Endothelial cell (in vitro differentiated cells): ENCODE measurements around the gene DUSP14. TPM values are rescaled to one million over a fixed set of nuclear protein-coding genes. Genes with fewer than 3 reads are reported as not detected.

Experiments
- DNase-seq: peaks from one replicate; pipeline ENCODE4 v3.0.0; 2021; ENCODE audit warnings: low spot score
- H3K27ac Mint-ChIP-seq: one replicate; pipeline ENCODE4 v1.8.0; 2021; ENCODE audit warnings: mixed read lengths, inconsistent platforms; ENCODE audit not compliant: unreplicated experiment
- H3K27me3 Mint-ChIP-seq: one replicate; pipeline ENCODE4 v1.8.0; 2021; ENCODE audit warnings: mild to moderate bottlenecking, moderate library complexity, mixed read lengths, inconsistent platforms; ENCODE audit not compliant: unreplicated experiment
- H3K36me3 Mint-ChIP-seq: one replicate; pipeline ENCODE4 v1.8.0; 2021; ENCODE audit warnings: mild to moderate bottlenecking, low read depth, mixed read lengths, inconsistent platforms; ENCODE audit not compliant: unreplicated experiment
- H3K4me1 Mint-ChIP-seq: one replicate; pipeline ENCODE4 v1.8.0; 2021; ENCODE audit warnings: mild to moderate bottlenecking, mixed read lengths, inconsistent platforms; ENCODE audit not compliant: unreplicated experiment
- H3K4me3 Mint-ChIP-seq: one replicate; pipeline ENCODE4 v1.8.0; 2021; ENCODE audit warnings: mild to moderate bottlenecking, mixed read lengths, inconsistent platforms; ENCODE audit not compliant: unreplicated experiment
- H3K9me3 Mint-ChIP-seq: one replicate; pipeline ENCODE4 v1.8.0; 2021; ENCODE audit warnings: mixed read lengths, inconsistent platforms; ENCODE audit not compliant: unreplicated experiment
- total RNA-seq: library from RNA; stranded (reverse); fragmentation: NEBNext Ultra II Directional; extraction: Animal tissue kit (Norgen Biotek cat#: 25700); gene quantifications from one replicate; pipeline ENCODE4 v1.2.1, GENCODE V29; 2021; ENCODE audit not compliant: unreplicated experiment
- TF ChIP-seq, protein P1 (sequence below): fragments of 200-600 bp; sonication (generic); IDR thresholded peaks from one replicate; pipeline ENCODE4 v1.5.0; 2021; ENCODE audit warnings: antibody characterized with exemption; ENCODE audit not compliant: unreplicated experiment

The DUSP14 gene
- total RNA-seq, 1 donor from 2014 or later = 23.0 TPM

DNA sequence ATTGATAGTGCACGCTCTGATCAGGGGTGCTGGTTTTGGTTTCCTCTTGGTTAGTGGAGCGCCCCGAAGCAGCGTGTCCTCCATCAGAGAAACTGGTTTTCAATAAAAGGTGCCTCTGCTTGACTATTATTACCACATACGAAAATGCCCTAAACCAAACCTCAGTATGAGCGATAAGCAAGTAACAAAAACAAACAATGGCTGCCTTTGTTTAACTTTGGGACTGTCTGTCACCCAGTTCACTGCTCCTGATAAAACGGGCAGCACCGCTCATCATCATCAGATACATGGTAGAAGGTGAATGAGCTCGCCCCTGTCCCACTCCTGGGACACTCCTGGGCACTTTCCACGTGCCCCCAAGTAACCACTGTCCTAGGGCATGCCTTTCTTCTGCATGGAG, 24.0 kb downstream of the DUSP14 start:
- Mint-ChIP-seq H3K9me3 (no peaks in the 10 kb centered on the region), H3K27me3 (peaks cover 1% of the 10 kb centered on the region), H3K36me3 (peaks cover 18% of the 10 kb centered on the region), H3K4me1 (peaks cover 4% of the 10 kb centered on the region), H3K4me3 (no peak overlapping the region), H3K27ac (no peak overlapping the region)
- TF ChIP-seq, protein P1, sequence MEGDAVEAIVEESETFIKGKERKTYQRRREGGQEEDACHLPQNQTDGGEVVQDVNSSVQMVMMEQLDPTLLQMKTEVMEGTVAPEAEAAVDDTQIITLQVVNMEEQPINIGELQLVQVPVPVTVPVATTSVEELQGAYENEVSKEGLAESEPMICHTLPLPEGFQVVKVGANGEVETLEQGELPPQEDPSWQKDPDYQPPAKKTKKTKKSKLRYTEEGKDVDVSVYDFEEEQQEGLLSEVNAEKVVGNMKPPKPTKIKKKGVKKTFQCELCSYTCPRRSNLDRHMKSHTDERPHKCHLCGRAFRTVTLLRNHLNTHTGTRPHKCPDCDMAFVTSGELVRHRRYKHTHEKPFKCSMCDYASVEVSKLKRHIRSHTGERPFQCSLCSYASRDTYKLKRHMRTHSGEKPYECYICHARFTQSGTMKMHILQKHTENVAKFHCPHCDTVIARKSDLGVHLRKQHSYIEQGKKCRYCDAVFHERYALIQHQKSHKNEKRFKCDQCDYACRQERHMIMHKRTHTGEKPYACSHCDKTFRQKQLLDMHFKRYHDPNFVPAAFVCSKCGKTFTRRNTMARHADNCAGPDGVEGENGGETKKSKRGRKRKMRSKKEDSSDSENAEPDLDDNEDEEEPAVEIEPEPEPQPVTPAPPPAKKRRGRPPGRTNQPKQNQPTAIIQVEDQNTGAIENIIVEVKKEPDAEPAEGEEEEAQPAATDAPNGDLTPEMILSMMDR = no peak
- no peak for DNase-seq

DNA sequence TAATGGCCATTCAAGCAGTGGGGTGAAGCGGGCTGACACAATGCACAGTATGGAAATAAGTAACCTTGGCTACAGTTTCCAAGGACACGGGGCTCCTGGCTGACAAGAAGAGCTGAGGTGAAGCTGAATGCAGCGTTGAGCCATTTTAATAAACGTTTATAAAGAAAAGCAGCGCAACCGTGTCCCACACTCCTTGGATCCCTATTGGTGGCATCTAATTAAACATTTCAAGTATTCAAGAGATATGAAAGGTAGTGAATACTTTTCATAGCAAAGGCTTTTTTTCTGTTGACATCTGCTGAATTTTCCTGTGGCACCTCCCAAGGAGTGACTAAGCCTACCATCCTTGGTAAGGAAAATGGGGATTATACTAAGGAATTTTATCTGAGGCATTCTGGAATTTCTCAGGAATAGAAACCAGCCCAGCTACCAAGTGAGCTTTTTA, 26.5 kb downstream of the DUSP14 start:
- no peak overlapping the region for H3K4me3 Mint-ChIP-seq
- H3K4me1 Mint-ChIP-seq = no peaks in the 10 kb centered on the region

DNA sequence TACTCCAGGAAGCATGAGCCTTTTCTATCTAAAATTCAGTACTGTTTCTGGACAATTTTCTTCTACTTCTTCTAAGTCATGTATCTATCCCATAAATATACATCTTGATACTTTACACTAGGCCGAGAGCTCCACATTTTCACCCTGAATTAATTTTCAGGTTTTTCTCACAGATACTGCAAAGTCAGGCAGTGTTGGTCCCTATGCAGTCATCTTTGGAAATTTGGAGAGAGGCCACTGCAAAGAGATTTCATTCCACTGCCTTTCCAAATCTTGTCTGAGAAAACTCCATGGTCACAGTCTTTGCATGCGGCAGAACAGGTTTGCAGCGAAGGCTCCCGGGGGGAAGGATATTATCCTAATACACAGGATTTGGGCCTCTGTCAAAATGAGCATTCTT, 28.2 kb downstream of the DUSP14 start:
- TF ChIP-seq, protein P1 = no peak
- Mint-ChIP-seq H3K4me1 (no peaks in the 10 kb centered on the region), H3K27ac (no peak overlapping the region), H3K27me3 (peaks cover 3% of the 10 kb centered on the region), H3K36me3 (peaks cover 39% of the 10 kb centered on the region), H3K4me3 (no peak overlapping the region), H3K9me3 (no peaks in the 10 kb centered on the region)
- DNase-seq = no peak

More for the DNA sequence above, 26.5 kb downstream of the DUSP14 start:
- no peaks in the 10 kb centered on the region for H3K9me3 Mint-ChIP-seq
- TF ChIP-seq, protein P1 = no peak
- no peak for DNase-seq
- H3K36me3 Mint-ChIP-seq = peaks cover 35% of the 10 kb centered on the region
- no peak overlapping the region for H3K27ac Mint-ChIP-seq
- H3K27me3 Mint-ChIP-seq = no peaks in the 10 kb centered on the region

DNA sequence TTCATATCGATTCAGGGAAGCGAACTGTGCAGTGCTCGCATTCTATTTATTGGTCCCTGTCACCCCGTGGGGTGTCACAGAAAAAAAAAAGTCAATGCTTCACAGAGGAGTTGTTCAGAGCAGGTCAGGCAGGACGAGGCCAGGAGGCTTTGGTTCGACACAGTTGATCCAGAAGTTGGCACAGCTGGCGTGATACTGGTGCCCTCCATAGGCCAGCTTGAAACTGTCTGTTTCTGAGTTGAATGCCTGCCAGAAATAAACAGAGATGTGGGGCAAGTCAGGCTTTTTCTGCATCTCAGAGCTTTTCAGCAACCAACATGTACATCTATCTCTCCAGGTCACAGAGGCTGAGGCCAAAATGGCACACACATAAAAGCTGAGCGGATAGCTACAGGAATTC, 29.1 kb downstream of the DUSP14 start:
- no peak for DNase-seq
- Mint-ChIP-seq H3K4me3 (no peak overlapping the region), H3K9me3 (no peaks in the 10 kb centered on the region), H3K27me3 (peaks cover 3% of the 10 kb centered on the region), H3K4me1 (peaks cover 4% of the 10 kb centered on the region), H3K36me3 (peaks cover 40% of the 10 kb centered on the region), H3K27ac (no peak overlapping the region)
- TF ChIP-seq, protein P1 = no peak

DNA sequence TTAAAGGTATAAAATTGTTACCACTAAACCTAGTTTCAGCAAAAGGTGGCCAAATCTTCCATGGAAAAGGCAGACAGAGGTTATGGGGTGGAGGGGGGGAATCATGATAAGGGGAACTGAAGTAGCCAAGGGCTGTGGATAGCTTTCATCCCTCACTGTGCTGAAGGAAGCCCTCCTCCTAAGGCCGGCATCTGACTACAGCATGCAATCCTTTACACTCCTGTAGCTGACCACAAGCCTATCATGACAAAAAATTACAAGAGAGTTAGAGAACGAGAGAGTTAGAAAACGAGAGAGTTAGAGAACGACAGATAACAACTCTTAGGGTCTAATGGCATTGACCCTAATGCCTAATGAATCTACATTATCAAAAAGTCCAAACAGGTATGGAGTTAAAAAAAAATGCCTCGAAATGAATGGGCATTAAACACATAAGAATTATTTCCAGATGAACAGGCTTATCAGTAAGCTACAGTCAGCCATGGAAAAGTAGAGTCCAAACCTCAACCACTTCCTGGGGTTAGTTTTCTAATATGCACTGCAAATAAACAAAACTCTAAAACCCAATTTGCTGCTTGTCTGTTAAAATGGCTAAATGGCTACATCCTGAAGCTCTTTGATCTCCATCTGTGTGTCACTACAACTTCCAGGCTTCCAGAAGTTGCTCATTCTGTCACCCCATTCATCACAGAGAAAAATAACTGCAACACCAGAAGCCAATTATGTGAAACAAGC, 29.7 kb downstream of the DUSP14 start:
- no peak overlapping the region for H3K27ac Mint-ChIP-seq
- no peak overlapping the region for H3K4me3 Mint-ChIP-seq
- H3K4me1 Mint-ChIP-seq = peaks cover 7% of the 10 kb centered on the region
- TF ChIP-seq, protein P1 = no peak
- peaks cover 41% of the 10 kb centered on the region for H3K36me3 Mint-ChIP-seq
- peaks cover 3% of the 10 kb centered on the region for H3K27me3 Mint-ChIP-seq
- H3K9me3 Mint-ChIP-seq = no peaks in the 10 kb centered on the region
- no peak for DNase-seq
